NT2/D1 (cell line): ENCODE measurements around the gene DUSP5.

ENCODE experiments used
- DNase-seq: peaks from one replicate; pipeline ENCODE4 v3.0.0-alpha.2; 2011; ENCODE audit warnings: low read depth, low spot score
- H3K27me3 ChIP-seq: 2 replicates; pipeline ENCODE4 v1.6.0; 2011; ENCODE audit warnings: mild to moderate bottlenecking; ENCODE audit not compliant: insufficient read length, insufficient read depth
- H3K36me3 ChIP-seq: 2 replicates; pipeline ENCODE4 v1.6.1; 2011; ENCODE audit warnings: mild to moderate bottlenecking, low read length, mixed read lengths; ENCODE audit not compliant: insufficient read depth, insufficient read length
- H3K4me1 ChIP-seq: 2 replicates; pipeline ENCODE4 v1.5.1; 2011; ENCODE audit not compliant: insufficient read depth, insufficient read length
- H3K4me3 ChIP-seq: 2 replicates; pipeline ENCODE4 v1.5.1; 2011; ENCODE audit warnings: low read depth; ENCODE audit not compliant: insufficient read length
- H3K9ac ChIP-seq: 2 replicates; pipeline ENCODE4 v1.6.0; 2011; ENCODE audit warnings: low read depth; ENCODE audit not compliant: insufficient read length
- H3K9me3 ChIP-seq: 2 replicates; pipeline ENCODE4 v1.5.1; 2011; ENCODE audit warnings: mild to moderate bottlenecking, low read length; ENCODE audit not compliant: insufficient read depth
- SUZ12 ChIP-seq: IDR thresholded peaks from 2 replicates; pipeline ENCODE4 v1.6.1; 2011; ENCODE audit not compliant: insufficient read length, insufficient read depth; ENCODE audit errors: extremely low read depth
- YY1 ChIP-seq: IDR thresholded peaks from 2 replicates; pipeline ENCODE4 v1.6.1; 2011; ENCODE audit not compliant: insufficient read length, insufficient read depth
- ZNF274 ChIP-seq: IDR thresholded peaks from 2 replicates; pipeline ENCODE4 v1.6.1; 2011; ENCODE audit warnings: mild to moderate bottlenecking, low read depth, low read length

Gene DUSP5

DNA sequence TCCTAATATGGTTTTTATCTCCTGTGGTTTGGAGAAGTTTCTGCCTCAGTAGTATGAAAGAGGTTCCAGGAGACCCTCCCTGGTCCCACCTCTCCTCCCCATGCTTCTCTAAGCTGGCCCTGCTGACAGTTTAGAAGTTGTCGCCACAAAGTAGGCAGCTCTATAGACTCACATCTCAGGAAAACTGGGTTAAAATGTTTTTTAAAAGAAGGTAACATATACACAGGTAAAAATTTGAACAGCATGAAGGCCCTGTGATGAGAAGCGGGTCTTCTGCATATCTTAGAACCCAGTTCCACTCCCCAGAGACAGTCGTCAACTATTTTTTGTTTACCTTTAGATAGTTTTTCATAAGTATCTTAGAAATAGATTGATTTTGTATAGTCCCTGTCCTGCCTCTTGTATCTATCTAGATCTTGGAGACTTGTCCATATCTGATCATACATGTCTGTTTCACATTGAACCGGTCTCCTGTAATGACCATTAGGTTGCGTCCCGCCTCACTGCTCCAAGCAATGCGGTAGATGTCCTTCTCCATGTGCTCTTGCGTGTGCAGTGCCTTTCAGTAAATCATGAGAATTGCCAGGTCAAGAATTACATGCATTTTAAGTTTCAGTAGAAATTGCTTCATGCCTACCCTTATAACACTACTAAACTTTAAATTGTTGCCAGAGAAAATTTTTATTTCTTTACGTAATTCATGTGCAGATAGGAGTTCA is 2.2 kb downstream of the DUSP5 start:
- Histone ChIP-seq H3K27me3 (peaks cover 31% of the 10 kb centered on the region), H3K4me1 (peaks cover 8% of the 10 kb centered on the region), H3K36me3 (peaks cover 26% of the 10 kb centered on the region), H3K9ac (no peak overlapping the region), H3K4me3 (no peak overlapping the region), H3K9me3 (no peaks in the 10 kb centered on the region)
- DNase-seq: no peak
- TF ChIP-seq SUZ12: no peak
- TF ChIP-seq YY1: no peak
- TF ChIP-seq ZNF274: no peak

GRCh38 chr10:110500515-110500905 is 2.8 kb downstream of the DUSP5 start:
- H3K9me3 ChIP-seq: no peaks in the 10 kb centered on the region
- no peak for DNase-seq
- H3K36me3 ChIP-seq: peaks cover 32% of the 10 kb centered on the region
- H3K27me3 ChIP-seq: peaks cover 31% of the 10 kb centered on the region
- TF ChIP-seq ZNF274 (no peak), SUZ12 (no peak), YY1 (no peak)
- peaks cover 8% of the 10 kb centered on the region for H3K4me1 ChIP-seq
- no peak overlapping the region for H3K9ac ChIP-seq
- no peak overlapping the region for H3K4me3 ChIP-seq

DNA sequence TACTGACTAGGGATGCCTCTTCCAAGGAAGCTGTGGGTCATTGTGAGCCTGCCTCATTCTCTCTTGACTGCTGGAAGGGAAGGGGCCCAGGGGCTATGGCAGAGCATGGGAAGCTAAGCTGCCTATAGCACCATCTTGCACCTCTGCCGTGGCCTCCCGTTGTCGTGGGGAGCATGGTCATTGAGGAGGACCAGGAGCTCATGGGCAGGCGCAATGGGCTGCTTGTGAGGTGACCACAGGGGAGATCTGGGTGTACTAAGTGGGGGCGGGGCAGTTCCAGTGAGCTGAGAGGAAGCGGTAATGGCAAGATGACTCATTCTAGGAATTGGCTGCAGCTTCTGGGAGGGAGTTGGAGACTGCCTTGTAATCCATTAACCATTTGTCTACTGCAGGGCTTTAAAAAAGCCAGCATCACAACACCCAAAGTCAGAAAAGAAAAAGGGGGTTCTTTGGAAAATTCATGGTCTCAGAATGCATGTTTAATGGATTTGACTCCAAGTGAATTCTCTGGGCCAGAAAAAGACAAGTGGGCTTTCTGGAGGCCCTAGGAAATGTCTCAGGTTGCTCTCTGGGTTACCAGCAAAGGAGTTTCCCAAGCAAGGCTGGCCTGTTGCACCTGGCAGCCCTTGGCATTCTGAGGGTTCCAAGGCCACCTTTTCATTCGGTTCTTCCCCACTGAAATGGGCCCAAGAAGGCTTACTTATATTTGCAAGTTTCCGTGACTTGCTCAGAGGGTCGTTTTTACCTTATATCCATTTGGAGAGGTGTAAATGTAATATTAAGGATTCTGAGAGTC is 3.6 kb downstream of the DUSP5 start:
- TF ChIP-seq YY1: no peak
- Histone ChIP-seq H3K4me1 (peaks cover 4% of the 10 kb centered on the region), H3K9me3 (no peaks in the 10 kb centered on the region), H3K9ac (no peak overlapping the region), H3K27me3 (peaks cover 23% of the 10 kb centered on the region), H3K4me3 (no peak overlapping the region), H3K36me3 (peaks cover 40% of the 10 kb centered on the region)
- no peak for DNase-seq

DNA sequence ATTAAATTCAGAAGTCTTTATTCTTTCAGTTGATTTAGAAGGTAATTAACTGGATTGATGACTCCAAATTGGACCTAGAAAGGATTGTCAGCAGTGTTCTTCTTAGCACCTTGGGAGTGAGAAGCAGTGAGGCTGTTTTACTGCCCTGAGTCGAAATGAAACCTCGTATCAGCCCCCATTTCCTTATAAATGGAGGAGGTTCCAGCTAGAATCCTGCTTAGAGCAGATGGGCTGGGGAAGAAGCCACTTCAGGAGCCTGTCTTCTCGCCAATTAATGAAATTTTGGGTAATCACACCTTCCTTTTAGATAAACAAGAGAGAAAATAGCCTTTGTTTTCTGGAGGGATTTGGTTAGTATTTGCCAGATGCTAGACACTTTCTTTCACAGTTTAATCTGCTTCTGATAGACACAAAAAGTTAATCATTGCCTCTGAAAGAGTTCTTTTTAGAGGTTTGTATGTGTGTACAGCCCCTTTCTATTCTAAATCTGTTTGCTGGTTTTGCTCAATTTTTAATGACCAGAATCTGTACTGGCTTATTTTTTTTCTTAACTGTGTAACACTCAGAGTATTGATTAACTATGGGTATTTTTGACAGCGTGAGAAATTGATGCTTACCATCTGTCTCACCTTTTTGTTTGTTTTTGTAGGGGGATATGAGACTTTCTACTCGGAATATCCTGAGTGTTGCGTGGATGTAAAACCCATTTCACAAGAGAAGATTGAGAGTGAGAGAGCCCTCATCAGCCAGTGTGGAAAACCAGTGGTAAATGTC is 4.6 kb downstream of the DUSP5 start:
- Histone ChIP-seq H3K9ac (no peak overlapping the region), H3K4me3 (no peak overlapping the region), H3K9me3 (no peaks in the 10 kb centered on the region), H3K36me3 (peaks cover 49% of the 10 kb centered on the region), H3K4me1 (peaks cover 2% of the 10 kb centered on the region), H3K27me3 (peaks cover 14% of the 10 kb centered on the region)
- no peak for DNase-seq
- TF ChIP-seq SUZ12 (no peak), ZNF274 (no peak), YY1 (no peak)

DNA sequence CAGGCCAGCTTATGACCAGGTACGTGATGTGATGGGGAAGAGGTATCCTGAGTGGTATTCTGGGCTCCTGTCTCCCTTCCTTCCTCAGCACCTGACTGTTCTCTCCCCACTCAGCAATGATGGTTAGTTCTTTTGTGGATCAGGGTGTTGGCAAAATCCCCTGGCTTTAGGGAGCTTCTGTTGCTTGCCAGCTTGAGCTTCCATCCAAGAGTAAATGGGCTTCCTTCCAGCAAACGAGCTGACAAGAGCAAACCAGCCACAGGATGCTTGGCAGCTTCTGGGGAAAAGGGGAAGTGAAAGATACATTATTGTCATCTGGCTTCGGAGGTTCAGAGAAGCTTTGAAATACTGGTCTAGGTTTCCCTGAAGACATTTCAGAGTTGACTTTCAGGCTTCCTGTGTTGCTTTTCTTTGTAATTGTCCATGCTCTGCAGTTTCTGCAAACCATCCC is 5.2 kb downstream of the DUSP5 start:
- H3K4me1 ChIP-seq: peaks cover 2% of the 10 kb centered on the region
- no peak for TF ChIP-seq SUZ12
- no peak for TF ChIP-seq YY1
- no peak for TF ChIP-seq ZNF274
- H3K27me3 ChIP-seq: peaks cover 11% of the 10 kb centered on the region
- H3K4me3 ChIP-seq: no peak overlapping the region
- H3K36me3 ChIP-seq: peaks cover 56% of the 10 kb centered on the region
- no peak overlapping the region for H3K9ac ChIP-seq
- DNase-seq: no peak
- H3K9me3 ChIP-seq: no peaks in the 10 kb centered on the region

- Histone ChIP-seq H3K4me1 (peaks cover 2% of the 10 kb centered on the region), H3K9me3 (no peaks in the 10 kb centered on the region), H3K4me3 (no peak overlapping the region), H3K9ac (no peak overlapping the region), H3K36me3 (peaks cover 63% of the 10 kb centered on the region), H3K27me3 (peaks cover 7% of the 10 kb centered on the region)
- TF ChIP-seq SUZ12 (no peak), YY1 (no peak), ZNF274 (no peak)
- DNase-seq: no peak
These were observed 5.9 kb downstream of the DUSP5 start for GRCh38 chr10:110503528-110504110.
